Measurements from ENCODE around the gene LSS. TPM values are rescaled to one million over a fixed set of nuclear protein-coding genes. Genes with fewer than 3 reads are reported as not detected.

LSS gene
- total and polyA plus RNA-seq, 2 of the 8 experiments (the other 6 are each of a cell fraction or from before 2014, with no cell fraction given), result 96.1 to 123 TPM

- TF ChIP-seq CHD7 (IDR thresholded peaks at IDR 0.05; ENCODE audit: insufficient replicate concordance, low read length) (no peak), ZNF274 (IDR thresholded peaks at IDR 0.05; ENCODE audit: borderline replicate concordance, extremely low read depth, low read length) (no peak), ATF3 (IDR thresholded peaks at IDR 0.05; ENCODE audit: insufficient read depth, low read depth, low read length) (no peak), SIX5 (IDR thresholded peaks at IDR 0.05; ENCODE audit: low read depth, low read length) (no peak), RBBP5 (IDR thresholded peaks at IDR 0.05; ENCODE audit: borderline replicate concordance, low read depth, low read length) (no peak)
These were observed 46.3 kb upstream of the LSS start (continued) for GRCh38 chr21:46274797-46275390.

Data from H1 (cell line).